Panc1 (cell line): ENCODE results near the gene PIP5K1C. TPM values are rescaled to one million over a fixed set of nuclear protein-coding genes. Genes with fewer than 3 reads are reported as not detected.

ENCODE experiments used
- ATAC-seq: fragments of 200-7000 bp; cut with Tn5 transposase; 2 replicates; pipeline ENCODE4 v1.9.1; 2020; ENCODE audit warnings: mild to moderate bottlenecking, moderate library complexity
- BruUV-seq: library from RNA; stranded (reverse); fragments of 400-500 nt; replicated peaks from 2 replicates; lab custom pipeline; 2021; lab: Mats Ljungman, UMichigan
- CTCF ChIA-PET: fragments of 300-600 bp; sonication (Branson Sonifier 250); formaldehyde crosslinking; loops from one replicate; lab custom pipeline; 2022; ENCODE audit warnings: antibody characterized with exemption; lab: Charles Lee
- POLR2A ChIA-PET: fragments of 300-600 bp; sonication (Branson Sonifier 250); formaldehyde crosslinking; loops from one replicate; lab custom pipeline; 2022; ENCODE audit warnings: antibody characterized with exemption; lab: Charles Lee
- DNase-seq: peaks from one replicate; pipeline ENCODE4 v3.0.0-alpha.2; 2010; ENCODE audit warnings: low read depth, low spot score
- H3K27ac ChIP-seq: 2 replicates; pipeline ENCODE4 v1.5.1; 2011; ENCODE audit warnings: mild to moderate bottlenecking, low read length, inconsistent platforms
- H3K27me3 ChIP-seq: fragments of 200-500 bp; sonication (Bioruptor generic); 2 replicates; pipeline ENCODE4 v1.6.0; 2014; ENCODE audit warnings: low read length, inconsistent platforms; ENCODE audit not compliant: control insufficient read depth, insufficient read depth
- H3K36me3 ChIP-seq: fragments of 200-500 bp; sonication (Bioruptor generic); 2 replicates; pipeline ENCODE4 v1.5.1; 2014; ENCODE audit warnings: inconsistent platforms, mild to moderate bottlenecking, low read length, moderate library complexity; ENCODE audit not compliant: control insufficient read depth, insufficient read depth
- H3K4me1 ChIP-seq: 2 replicates; pipeline ENCODE4 v1.5.1; 2011; ENCODE audit warnings: inconsistent platforms, mild to moderate bottlenecking, low read length, moderate library complexity; ENCODE audit not compliant: control insufficient read depth, insufficient read depth
- H3K4me3 ChIP-seq, 2 experiments: 2 replicates each; pipeline ENCODE4 v1.5.1; 2011 to 2012; ENCODE audit warnings: low read depth in 2 of 2, low read length in 2 of 2, mild to moderate bottlenecking in 2 of 2, inconsistent platforms in 1 of 2, moderate library complexity in 1 of 2
- H3K9me3 ChIP-seq: fragments of 200-500 bp; sonication (Bioruptor generic); 2 replicates; pipeline ENCODE4 v1.5.1; 2014; ENCODE audit warnings: low read depth, mild to moderate bottlenecking, inconsistent platforms, low read length, moderate library complexity; ENCODE audit not compliant: control insufficient read depth, insufficient read depth
- CTCF ChIP-seq: fragments of 450-650 bp; IDR thresholded peaks from 2 replicates; pipeline ENCODE4 v1.5.1; 2017; ENCODE audit warnings: mild to moderate bottlenecking
- POLR2AphosphoS5 ChIP-seq: IDR thresholded peaks from 2 replicates; pipeline ENCODE4 v1.6.1; 2012; ENCODE audit warnings: mild to moderate bottlenecking, low read depth, low read length, moderate library complexity
- REST ChIP-seq, 2 experiments: IDR thresholded peaks; 2 replicates each; pipeline ENCODE4 v1.6.1; 2011 to 2012; ENCODE audit warnings: low read depth in 2 of 2, control low read depth in 1 of 2, low read length in 1 of 2, mild to moderate bottlenecking in 1 of 2, moderate library complexity in 1 of 2; ENCODE audit not compliant: insufficient read depth in 1 of 2
- SIN3A ChIP-seq: IDR thresholded peaks from 2 replicates; pipeline ENCODE4 v1.6.1; 2012; ENCODE audit warnings: low read depth, mild to moderate bottlenecking, low read length, moderate library complexity, borderline replicate concordance; ENCODE audit not compliant: insufficient read depth
- TCF7L2 ChIP-seq: IDR thresholded peaks from 2 replicates; pipeline ENCODE4 v1.6.1; 2011; ENCODE audit warnings: mild to moderate bottlenecking, low read depth, low read length, inconsistent platforms
- in situ Hi-C: cut with HindIII; loops from 2 replicates; pipeline ENCODE4 v1.10.0; 2016; ENCODE audit warnings: low sequenced_read_pairs, low pct_unique_long_range_greater_than_20kb
- intact Hi-C: fragments of 100-400 bp; cut with micrococcal nuclease; formaldehyde crosslinking; loops from one replicate; pipeline ENCODE4 v1.10.0; 2022; ENCODE audit not compliant: unreplicated experiment
- total RNA-seq: library from RNA; stranded (reverse); gene quantifications from one replicate; pipeline ENCODE4 v1.2.1, GENCODE V29; 2021; ENCODE audit not compliant: unreplicated experiment

Gene PIP5K1C
- total RNA-seq, 1 experiment from 2014 or later: 30.6 TPM

- Histone ChIP-seq H3K27ac (no peak overlapping the region), H3K4me1 (no peaks in the 10 kb centered on the region), H3K36me3 (no peaks in the 10 kb centered on the region), H3K9me3 (no peaks in the 10 kb centered on the region), H3K4me3 (no peak overlapping the region), H3K27me3 (no peaks in the 10 kb centered on the region)
- ChIA-PET POLR2A (no interaction called here), CTCF (no interaction called here)
- BruUV-seq: no TSS peak
- in situ Hi-C loops (no loop called here), intact Hi-C loops (no loop called here)
- ATAC-seq (no peak), DNase-seq (no peak)
- TF ChIP-seq POLR2AphosphoS5 (no peak), CTCF (no peak), TCF7L2 (no peak), SIN3A (no peak), REST (IDR thresholded peaks at IDR 0.05; ENCODE audit: insufficient read depth in 1 of 2, low read depth in 2 of 2, low read length in 1 of 2) (no peak)
These were observed 40.2 kb upstream of the PIP5K1C start for GRCh38 chr19:3740431-3740830.

DNA sequence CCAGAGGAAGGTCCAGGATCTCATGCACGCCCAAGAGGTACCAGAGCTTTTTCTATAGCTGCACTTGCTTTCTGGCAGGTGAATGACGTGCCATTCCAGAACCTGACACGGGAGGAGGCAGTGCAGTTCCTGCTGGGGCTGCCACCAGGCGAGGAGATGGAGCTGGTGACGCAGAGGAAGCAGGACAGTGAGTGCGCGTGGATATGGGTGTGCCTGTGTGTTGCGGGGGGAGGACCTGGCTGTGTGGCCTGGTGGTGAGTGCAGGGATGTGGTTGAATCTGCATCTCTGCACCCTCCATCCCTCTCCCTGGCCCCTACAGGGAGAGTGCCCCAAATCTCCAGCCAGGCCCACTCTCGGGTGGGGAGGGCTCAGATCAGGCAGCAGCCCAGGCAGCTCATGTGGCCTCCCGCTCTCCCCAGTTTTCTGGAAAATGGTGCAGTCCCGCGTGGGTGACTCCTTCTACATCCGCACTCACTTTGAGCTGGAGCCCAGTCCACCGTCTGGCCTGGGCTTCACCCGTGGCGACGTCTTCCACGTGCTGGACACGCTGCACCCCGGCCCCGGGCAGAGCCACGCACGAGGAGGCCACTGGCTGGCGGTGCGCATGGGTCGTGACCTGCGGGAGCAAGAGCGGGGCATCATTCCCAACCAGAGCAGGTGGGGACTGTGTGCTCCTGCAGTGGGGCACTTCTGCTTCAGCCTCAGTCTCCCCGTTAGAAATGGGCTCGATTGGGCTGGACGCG, 38.4 kb upstream of the PIP5K1C start:
- no TSS peak for BruUV-seq
- TF ChIP-seq REST (IDR thresholded peaks at IDR 0.05; ENCODE audit: insufficient read depth in 1 of 2, low read depth in 2 of 2, low read length in 1 of 2): no peak
- TF ChIP-seq SIN3A: no peak
- no peaks in the 10 kb centered on the region for H3K9me3 ChIP-seq
- H3K27me3 ChIP-seq: no peaks in the 10 kb centered on the region
- H3K36me3 ChIP-seq: no peaks in the 10 kb centered on the region
- DNase-seq (no peak), ATAC-seq (0 out of 2 replicates have a peak, but pooled peaks have one; percentile 13)
- in situ Hi-C loops: no loop called here
- H3K4me1 ChIP-seq: no peaks in the 10 kb centered on the region
- intact Hi-C loops: no loop called here
- CTCF ChIA-PET: no interaction called here
- no peak overlapping the region for H3K27ac ChIP-seq
- POLR2A ChIA-PET: no interaction called here
- H3K4me3 ChIP-seq: no peak overlapping the region
